GM20000 (cell line): ENCODE results near the gene SNAPIN.
A peak's percentile ranks its signal among the peaks of the same experiment; 100 is the strongest.

ENCODE experiments used
- DNase-seq: peaks from one replicate; pipeline ENCODE4 v3.0.0; 2012; ENCODE audit warnings: low spot score
- TF ChIP-seq, protein P1 (sequence below): IDR thresholded peaks from 2 replicates; pipeline ENCODE4 v1.5.1; 2012; ENCODE audit warnings: mild to moderate bottlenecking, control low read depth; ENCODE audit errors: extremely low read depth, missing control alignments

SNAPIN gene, protein sequence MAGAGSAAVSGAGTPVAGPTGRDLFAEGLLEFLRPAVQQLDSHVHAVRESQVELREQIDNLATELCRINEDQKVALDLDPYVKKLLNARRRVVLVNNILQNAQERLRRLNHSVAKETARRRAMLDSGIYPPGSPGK

DNA sequence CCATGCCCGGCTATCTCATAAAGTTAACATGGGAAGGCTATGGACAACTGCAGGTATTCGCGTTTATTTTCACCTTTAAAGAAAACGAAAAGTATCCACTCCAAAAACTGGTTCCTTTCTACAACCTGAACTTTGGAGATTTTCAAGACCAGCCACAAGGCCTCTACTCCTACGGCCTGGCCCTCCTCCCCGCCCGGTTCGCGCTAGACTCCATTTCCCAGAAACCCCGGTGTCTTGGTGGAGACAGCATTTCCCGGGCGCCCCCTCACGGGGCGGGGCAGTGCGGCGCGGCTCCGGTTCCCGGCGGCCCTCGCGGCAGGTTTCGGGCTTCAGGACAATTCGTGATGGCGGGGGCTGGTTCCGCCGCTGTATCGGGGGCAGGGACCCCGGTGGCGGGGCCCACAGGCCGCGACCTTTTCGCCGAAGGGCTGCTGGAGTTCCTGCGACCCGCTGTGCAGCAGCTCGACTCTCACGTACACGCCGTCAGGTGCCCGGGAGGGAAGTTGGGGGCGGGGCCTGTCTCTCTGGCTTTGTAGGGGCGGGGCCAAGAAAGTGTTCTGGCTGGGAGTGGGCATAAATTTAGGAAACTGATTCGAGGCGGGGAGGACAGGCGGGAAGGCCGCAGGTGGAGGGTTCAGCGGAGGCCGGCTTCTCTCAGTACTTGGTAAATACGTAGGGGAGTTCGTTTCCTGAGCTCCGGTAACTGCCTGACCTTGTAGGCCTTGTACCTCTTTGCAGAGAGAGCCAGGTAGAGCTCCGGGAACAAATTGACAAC is at the start of gene SNAPIN:
SNAPIN (plus strand) TSS at position 304 of the 775 bp plus-strand sequence; CDS start at position 345, 41 bp downstream.
- peak; percentile 89 for DNase-seq
- TF ChIP-seq, protein P1, sequence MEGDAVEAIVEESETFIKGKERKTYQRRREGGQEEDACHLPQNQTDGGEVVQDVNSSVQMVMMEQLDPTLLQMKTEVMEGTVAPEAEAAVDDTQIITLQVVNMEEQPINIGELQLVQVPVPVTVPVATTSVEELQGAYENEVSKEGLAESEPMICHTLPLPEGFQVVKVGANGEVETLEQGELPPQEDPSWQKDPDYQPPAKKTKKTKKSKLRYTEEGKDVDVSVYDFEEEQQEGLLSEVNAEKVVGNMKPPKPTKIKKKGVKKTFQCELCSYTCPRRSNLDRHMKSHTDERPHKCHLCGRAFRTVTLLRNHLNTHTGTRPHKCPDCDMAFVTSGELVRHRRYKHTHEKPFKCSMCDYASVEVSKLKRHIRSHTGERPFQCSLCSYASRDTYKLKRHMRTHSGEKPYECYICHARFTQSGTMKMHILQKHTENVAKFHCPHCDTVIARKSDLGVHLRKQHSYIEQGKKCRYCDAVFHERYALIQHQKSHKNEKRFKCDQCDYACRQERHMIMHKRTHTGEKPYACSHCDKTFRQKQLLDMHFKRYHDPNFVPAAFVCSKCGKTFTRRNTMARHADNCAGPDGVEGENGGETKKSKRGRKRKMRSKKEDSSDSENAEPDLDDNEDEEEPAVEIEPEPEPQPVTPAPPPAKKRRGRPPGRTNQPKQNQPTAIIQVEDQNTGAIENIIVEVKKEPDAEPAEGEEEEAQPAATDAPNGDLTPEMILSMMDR = no peak

DNA sequence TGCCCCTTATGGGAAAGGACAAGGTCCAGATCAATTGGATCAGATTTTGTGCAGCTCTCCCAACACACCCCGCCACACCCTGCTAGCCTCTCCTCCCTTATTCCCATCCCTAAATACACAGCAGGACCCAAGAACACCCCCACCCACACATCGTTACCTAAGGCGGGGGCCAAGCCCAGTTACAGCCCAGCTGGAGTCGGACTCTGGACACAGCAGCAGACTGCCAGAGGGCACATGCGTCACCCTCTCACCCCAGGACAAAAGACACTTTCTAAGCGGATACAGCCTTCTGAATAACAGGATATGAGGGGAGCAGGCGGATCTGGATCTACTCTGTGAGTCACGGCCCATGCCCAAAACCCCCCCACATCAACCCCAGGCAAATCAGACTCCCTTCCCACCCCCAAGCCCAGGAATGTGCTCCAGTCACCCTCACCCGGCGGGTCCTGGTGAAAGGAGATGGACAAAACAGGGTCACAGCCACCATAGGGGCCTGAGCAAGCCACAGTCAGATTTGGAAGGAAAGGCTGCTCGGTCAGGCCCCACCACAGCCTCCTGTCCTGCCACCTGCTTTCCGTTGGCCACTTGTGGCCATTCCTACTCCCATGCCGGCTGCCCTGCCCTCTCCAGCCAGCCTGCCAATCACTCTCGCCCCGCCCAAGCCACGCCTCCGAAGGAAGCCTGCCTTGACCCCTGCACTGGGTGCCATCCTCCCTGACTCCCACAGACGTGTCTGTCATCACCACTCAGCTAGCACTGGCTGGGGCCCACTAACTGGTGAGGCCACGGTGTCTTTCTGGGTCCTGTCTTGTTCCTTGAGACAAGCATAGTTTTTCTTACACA is 49.5 kb upstream of the SNAPIN start:
- no peak for DNase-seq
- TF ChIP-seq, protein P1 = no peak

DNA sequence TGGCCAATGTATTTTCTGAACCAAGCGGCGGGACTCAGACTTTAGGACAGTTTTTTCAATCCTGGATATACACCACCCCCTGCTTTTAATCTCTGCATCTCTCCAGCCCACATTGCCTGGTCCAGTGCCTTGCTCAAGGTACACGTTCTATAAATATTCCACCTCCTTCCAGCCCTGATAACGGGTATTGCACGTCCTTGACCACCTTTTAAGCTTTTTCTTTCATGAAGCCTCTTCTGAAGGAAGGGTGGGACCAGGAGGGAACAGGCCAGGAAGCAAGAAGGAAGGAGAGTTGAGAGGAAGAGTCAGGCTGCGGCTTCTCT is 49.0 kb upstream of the SNAPIN start:
- TF ChIP-seq, protein P1 = no peak
- no peak for DNase-seq

DNA sequence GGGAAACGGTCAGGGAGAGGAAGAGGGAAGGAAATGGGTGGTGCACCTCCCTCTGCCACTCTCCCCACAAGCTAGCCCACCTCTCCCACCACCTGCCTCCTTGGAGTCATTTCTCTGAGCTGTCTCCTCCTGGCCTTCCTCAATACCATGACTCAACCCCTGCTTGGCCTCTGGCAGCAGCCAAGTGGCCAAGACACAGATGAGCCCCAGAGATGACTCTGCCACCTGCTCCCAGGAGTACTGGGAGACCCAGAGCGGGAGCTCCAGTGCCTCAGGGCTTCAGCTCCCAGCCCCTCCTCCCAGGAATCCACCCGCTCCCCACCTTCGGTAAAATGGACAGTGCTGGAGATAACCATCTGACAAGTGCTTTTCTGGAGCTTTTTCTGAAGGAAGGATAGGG is 48.2 kb upstream of the SNAPIN start:
- TF ChIP-seq, protein P1 = no peak

DNA sequence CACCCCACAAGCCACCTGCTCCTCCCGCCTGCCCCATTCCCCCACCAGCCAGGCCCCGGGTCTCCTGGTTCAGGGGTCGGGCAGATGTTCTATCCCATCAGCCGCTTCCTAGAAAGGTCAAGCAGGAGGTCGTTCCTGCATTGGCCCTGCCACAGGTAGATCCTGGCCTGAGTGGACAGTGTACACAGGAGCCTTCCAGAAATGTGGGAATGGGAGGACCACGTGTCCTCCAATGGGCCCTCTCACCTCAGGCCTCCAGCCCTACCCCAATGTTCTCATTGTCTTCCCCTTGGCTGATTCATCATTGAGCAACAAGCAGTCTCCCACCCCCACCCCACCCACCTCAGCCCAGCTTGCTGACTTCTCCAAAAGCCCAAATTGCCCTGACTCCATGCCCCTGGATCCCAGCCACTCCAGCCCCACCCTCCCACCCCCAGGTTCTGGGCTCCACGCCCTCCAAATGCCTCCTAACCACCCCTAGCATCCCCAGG is 47.6 kb upstream of the SNAPIN start:
- TF ChIP-seq, protein P1 = no peak
- no peak for DNase-seq

More for the DNA sequence above, 48.2 kb upstream of the SNAPIN start:
- DNase-seq = no peak

DNA sequence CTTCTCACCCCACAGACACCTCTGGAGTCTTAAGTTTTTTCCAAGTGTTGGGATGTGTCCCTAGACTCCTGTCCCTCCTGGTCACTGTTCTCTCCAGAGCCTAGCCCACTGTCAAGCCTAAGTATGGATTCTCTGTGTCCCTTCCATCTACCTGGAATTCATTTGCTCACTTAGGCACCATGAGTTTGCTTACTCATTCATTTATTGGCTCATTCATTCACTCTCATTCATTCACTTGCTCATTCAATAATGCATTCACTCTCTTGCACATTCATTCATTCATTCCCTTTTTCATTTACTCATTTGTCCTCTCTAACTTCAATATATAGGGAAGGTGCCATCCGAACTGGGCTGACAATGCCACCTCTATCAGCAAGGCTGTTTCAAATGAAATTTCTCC is 47.1 kb upstream of the SNAPIN start:
- TF ChIP-seq, protein P1 = no peak

More for the DNA sequence above, 47.1 kb upstream of the SNAPIN start:
- DNase-seq = no peak
